DMS153 treated with DMSO at 0.1 percent for 48 hours (cell line): Measurements from ENCODE around the gene SLC35F5.
"Not testable (repeated sequence)": the region's sequence is repeated elsewhere in the genome, so short reads cannot be mapped to it uniquely, and the experiment has no call there.

ENCODE experiments used
- DNase-seq: peaks from one replicate; lab custom pipeline; 2025; ENCODE audit not compliant: unreplicated experiment; lab: John Stamatoyannopoulos, UW

SLC35F5 gene

GRCh38 chr2:113698251-113698650 is 58.2 kb downstream of the SLC35F5 start:
- not testable (repeated sequence) for DNase-seq

GRCh38 chr2:113697516-113697915 is 58.9 kb downstream of the SLC35F5 start:
- no peak for DNase-seq

GRCh38 chr2:113694438-113694837 is 62.0 kb downstream of the SLC35F5 start:
- DNase-seq: no peak

- DNase-seq: no peak
These were observed 63.6 kb downstream of the SLC35F5 start for GRCh38 chr2:113692698-113693428.

GRCh38 chr2:113690871-113691270 is 65.6 kb downstream of the SLC35F5 start:
- not testable (repeated sequence) for DNase-seq

- DNase-seq: no peak
These were observed 69.9 kb downstream of the SLC35F5 start for GRCh38 chr2:113686537-113686936.

GRCh38 chr2:113685471-113685870 is 71.0 kb downstream of the SLC35F5 start:
- DNase-seq: no peak

- DNase-seq: no peak
These were observed 77.0 kb downstream of the SLC35F5 start for GRCh38 chr2:113679457-113679856.

- DNase-seq: no peak
These were observed 79.1 kb downstream of the SLC35F5 start for GRCh38 chr2:113677330-113677729.

- no peak for DNase-seq
These were observed 79.7 kb downstream of the SLC35F5 start for GRCh38 chr2:113676623-113677266.

- no peak for DNase-seq
These were observed 80.6 kb downstream of the SLC35F5 start for GRCh38 chr2:113675875-113676274.

GRCh38 chr2:113672326-113672932 is 84.0 kb downstream of the SLC35F5 start:
- no peak for DNase-seq

GRCh38 chr2:113669013-113669412 is 87.4 kb downstream of the SLC35F5 start:
- DNase-seq: not testable (repeated sequence)

- not testable (repeated sequence) for DNase-seq
These were observed 91.5 kb downstream of the SLC35F5 start for GRCh38 chr2:113664761-113665533.

- DNase-seq: not testable (repeated sequence)
These were observed 93.0 kb downstream of the SLC35F5 start for GRCh38 chr2:113663285-113664060.
